ENCODE results near the gene PPOX.

The PPOX gene

GRCh38 chr1:161165742-161166668 lies at the start of gene PPOX:
Gene PPOX (plus strand): TSS chr1:161166426. CDS start chr1:161166848, 422 bp downstream.
- H2AFZ ChIP-seq (ENCODE audit: low read length), result no peak within 1 kb of the TSS
- H3K4me2 ChIP-seq (ENCODE audit: low read length), result peak within 1 kb of the TSS; percentile 91
- H3K4me3 ChIP-seq (ENCODE audit: low read depth, low read length, poor library complexity, severe bottlenecking), result peak within 1 kb of the TSS; percentile 79
- no peaks in the 10 kb centered on the region for H3K9me2 ChIP-seq (ENCODE audit: low read depth, low read length)
- H3K27me3 ChIP-seq (ENCODE audit: insufficient read depth, low read length), result no peaks in the 10 kb centered on the region
- H3K27ac ChIP-seq (ENCODE audit: low read depth, low read length, poor library complexity, severe bottlenecking), result peak within 1 kb of the TSS; percentile 69
- H4K20me1 ChIP-seq (ENCODE audit: insufficient read depth, low read length), result no peaks in the 10 kb centered on the region
- H3F3A ChIP-seq (ENCODE audit: insufficient read depth, low read length), result peaks cover 5% of the 10 kb centered on the region
- no peaks in the 10 kb centered on the region for H3K9me3 ChIP-seq (ENCODE audit: low read length)
- no peak for TF ChIP-seq EZH2 (IDR thresholded peaks at IDR 0.05; ENCODE audit: borderline replicate concordance, low read length)
- TF ChIP-seq, protein P1, sequence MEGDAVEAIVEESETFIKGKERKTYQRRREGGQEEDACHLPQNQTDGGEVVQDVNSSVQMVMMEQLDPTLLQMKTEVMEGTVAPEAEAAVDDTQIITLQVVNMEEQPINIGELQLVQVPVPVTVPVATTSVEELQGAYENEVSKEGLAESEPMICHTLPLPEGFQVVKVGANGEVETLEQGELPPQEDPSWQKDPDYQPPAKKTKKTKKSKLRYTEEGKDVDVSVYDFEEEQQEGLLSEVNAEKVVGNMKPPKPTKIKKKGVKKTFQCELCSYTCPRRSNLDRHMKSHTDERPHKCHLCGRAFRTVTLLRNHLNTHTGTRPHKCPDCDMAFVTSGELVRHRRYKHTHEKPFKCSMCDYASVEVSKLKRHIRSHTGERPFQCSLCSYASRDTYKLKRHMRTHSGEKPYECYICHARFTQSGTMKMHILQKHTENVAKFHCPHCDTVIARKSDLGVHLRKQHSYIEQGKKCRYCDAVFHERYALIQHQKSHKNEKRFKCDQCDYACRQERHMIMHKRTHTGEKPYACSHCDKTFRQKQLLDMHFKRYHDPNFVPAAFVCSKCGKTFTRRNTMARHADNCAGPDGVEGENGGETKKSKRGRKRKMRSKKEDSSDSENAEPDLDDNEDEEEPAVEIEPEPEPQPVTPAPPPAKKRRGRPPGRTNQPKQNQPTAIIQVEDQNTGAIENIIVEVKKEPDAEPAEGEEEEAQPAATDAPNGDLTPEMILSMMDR (IDR thresholded peaks at IDR 0.05; ENCODE audit: low read length), result peak; percentile 91
- peaks cover 50% of the 10 kb centered on the region for H3K36me3 ChIP-seq (ENCODE audit: insufficient read depth, low read length)
- H3K4me1 ChIP-seq (ENCODE audit: insufficient read depth, low read length, severe bottlenecking), result peaks cover 27% of the 10 kb centered on the region
- peak within 1 kb of the TSS; percentile 83 for H3K9ac ChIP-seq (ENCODE audit: low read length)
- no peaks in the 10 kb centered on the region for H3K79me2 ChIP-seq (ENCODE audit: insufficient read depth, low read length)

GRCh38 chr1:161117759-161118581 lies 48.3 kb upstream of the PPOX start, which contains the start of the genes NIT1 and PFDN2:
Gene NIT1 (plus strand): TSS chr1:161118105. CDS start chr1:161118177, 72 bp downstream.
Gene PFDN2 (minus strand): TSS chr1:161118037. CDS start chr1:161118026, 11 bp downstream.
- Histone ChIP-seq H3K4me1 (ENCODE audit: insufficient read depth, low read length, severe bottlenecking) (peaks cover 51% of the 10 kb centered on the region), H3K9ac (ENCODE audit: low read length) (peak within 1 kb of the TSS; percentile 95), H3K36me3 (ENCODE audit: insufficient read depth, low read length) (peaks cover 62% of the 10 kb centered on the region), H3K9me2 (ENCODE audit: low read depth, low read length) (no peaks in the 10 kb centered on the region), H3K27ac (ENCODE audit: low read depth, low read length, poor library complexity, severe bottlenecking) (peak within 1 kb of the TSS; percentile 66), H3K9me3 (ENCODE audit: low read length) (no peaks in the 10 kb centered on the region), H3K4me2 (ENCODE audit: low read length) (peak within 1 kb of the TSS; percentile 92), H4K20me1 (ENCODE audit: insufficient read depth, low read length) (no peaks in the 10 kb centered on the region), H3K79me2 (ENCODE audit: insufficient read depth, low read length) (peaks cover 47% of the 10 kb centered on the region), H3K27me3 (ENCODE audit: insufficient read depth, low read length) (no peaks in the 10 kb centered on the region), H3F3A (ENCODE audit: insufficient read depth, low read length) (no peaks in the 10 kb centered on the region), H2AFZ (ENCODE audit: low read length) (no peak within 1 kb of the TSS), H3K4me3 (ENCODE audit: low read depth, low read length, poor library complexity, severe bottlenecking) (peak within 1 kb of the TSS; percentile 97)
- TF ChIP-seq EZH2 (IDR thresholded peaks at IDR 0.05; ENCODE audit: borderline replicate concordance, low read length), result no peak
- TF ChIP-seq, protein P1 (IDR thresholded peaks at IDR 0.05; ENCODE audit: low read length), result no peak

DNA sequence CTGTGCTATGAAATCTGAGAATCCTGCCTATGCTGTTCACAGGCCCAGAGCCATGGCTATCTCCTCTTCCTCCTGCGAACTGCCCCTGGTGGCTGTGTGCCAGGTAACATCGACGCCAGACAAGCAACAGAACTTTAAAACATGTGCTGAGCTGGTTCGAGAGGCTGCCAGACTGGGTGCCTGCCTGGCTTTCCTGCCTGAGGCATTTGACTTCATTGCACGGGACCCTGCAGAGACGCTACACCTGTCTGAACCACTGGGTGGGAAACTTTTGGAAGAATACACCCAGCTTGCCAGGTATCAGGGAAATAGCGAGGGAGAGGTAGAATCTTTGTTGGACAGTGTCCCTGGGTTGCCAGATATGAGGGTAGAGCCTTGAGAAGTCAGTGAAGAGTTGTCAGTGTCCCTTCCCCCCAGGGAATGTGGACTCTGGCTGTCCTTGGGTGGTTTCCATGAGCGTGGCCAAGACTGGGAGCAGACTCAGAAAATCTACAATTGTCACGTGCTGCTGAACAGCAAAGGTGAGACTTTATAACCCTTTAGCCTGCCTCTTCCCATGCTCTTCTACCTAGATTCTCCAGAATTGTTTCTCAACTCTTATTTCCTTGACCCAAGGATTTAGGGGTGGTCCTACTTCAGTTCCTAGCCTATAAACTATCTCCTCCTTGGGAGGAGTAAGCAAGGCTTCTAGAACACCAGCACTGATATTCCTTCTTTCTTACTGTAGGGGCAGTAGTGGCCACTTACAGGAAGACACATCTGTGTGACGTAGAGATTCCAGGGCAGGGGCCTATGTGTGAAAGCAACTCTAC lies 46.9 kb upstream of the PPOX start:
- Histone ChIP-seq H3K9ac (ENCODE audit: low read length) (peak overlapping the region; percentile 95), H4K20me1 (ENCODE audit: insufficient read depth, low read length) (no peaks in the 10 kb centered on the region), H3F3A (ENCODE audit: insufficient read depth, low read length) (no peaks in the 10 kb centered on the region), H3K4me1 (ENCODE audit: insufficient read depth, low read length, severe bottlenecking) (peaks cover 44% of the 10 kb centered on the region), H3K27me3 (ENCODE audit: insufficient read depth, low read length) (no peaks in the 10 kb centered on the region), H3K4me2 (ENCODE audit: low read length) (peak overlapping the region; percentile 92), H3K79me2 (ENCODE audit: insufficient read depth, low read length) (peaks cover 34% of the 10 kb centered on the region), H3K36me3 (ENCODE audit: insufficient read depth, low read length) (peaks cover 63% of the 10 kb centered on the region), H3K27ac (ENCODE audit: low read depth, low read length, poor library complexity, severe bottlenecking) (peak overlapping the region; percentile 64), H3K4me3 (ENCODE audit: low read depth, low read length, poor library complexity, severe bottlenecking) (peak overlapping the region; percentile 97), H3K9me2 (ENCODE audit: low read depth, low read length) (no peaks in the 10 kb centered on the region), H3K9me3 (ENCODE audit: low read length) (no peaks in the 10 kb centered on the region), H2AFZ (ENCODE audit: low read length) (no peak overlapping the region)
- TF ChIP-seq, protein P1 (IDR thresholded peaks at IDR 0.05; ENCODE audit: low read length), result peak; percentile 52
- TF ChIP-seq EZH2 (IDR thresholded peaks at IDR 0.05; ENCODE audit: borderline replicate concordance, low read length), result no peak

All from OCI-LY1 (cell line).